Measurements from ENCODE around the gene NANOS2.

DNA sequence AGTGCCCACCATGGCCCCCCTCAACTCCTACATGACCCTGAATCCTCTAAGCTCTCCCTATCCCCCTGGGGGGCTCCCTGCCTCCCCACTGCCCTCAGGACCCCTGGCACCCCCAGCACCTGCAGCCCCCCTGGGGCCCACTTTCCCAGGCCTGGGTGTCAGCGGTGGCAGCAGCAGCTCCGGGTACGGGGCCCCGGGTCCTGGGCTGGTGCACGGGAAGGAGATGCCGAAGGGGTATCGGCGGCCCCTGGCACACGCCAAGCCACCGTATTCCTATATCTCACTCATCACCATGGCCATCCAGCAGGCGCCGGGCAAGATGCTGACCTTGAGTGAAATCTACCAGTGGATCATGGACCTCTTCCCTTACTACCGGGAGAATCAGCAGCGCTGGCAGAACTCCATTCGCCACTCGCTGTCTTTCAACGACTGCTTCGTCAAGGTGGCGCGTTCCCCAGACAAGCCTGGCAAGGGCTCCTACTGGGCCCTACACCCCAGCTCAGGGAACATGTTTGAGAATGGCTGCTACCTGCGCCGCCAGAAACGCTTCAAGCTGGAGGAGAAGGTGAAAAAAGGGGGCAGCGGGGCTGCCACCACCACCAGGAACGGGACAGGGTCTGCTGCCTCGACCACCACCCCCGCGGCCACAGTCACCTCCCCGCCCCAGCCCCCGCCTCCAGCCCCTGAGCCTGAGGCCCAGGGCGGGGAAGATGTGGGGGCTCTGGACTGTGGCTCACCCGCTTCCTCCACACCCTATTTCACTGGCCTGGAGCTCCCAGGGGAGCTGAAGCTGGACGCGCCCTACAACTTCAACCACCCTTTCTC lies 42.3 kb downstream of the NANOS2 start:
- TF ChIP-seq, protein P1, sequence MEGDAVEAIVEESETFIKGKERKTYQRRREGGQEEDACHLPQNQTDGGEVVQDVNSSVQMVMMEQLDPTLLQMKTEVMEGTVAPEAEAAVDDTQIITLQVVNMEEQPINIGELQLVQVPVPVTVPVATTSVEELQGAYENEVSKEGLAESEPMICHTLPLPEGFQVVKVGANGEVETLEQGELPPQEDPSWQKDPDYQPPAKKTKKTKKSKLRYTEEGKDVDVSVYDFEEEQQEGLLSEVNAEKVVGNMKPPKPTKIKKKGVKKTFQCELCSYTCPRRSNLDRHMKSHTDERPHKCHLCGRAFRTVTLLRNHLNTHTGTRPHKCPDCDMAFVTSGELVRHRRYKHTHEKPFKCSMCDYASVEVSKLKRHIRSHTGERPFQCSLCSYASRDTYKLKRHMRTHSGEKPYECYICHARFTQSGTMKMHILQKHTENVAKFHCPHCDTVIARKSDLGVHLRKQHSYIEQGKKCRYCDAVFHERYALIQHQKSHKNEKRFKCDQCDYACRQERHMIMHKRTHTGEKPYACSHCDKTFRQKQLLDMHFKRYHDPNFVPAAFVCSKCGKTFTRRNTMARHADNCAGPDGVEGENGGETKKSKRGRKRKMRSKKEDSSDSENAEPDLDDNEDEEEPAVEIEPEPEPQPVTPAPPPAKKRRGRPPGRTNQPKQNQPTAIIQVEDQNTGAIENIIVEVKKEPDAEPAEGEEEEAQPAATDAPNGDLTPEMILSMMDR (IDR thresholded peaks at IDR 0.05; ENCODE audit: low read length), result no peak
- TF ChIP-seq EZH2 (IDR thresholded peaks at IDR 0.05; ENCODE audit: borderline replicate concordance, low read length), result no peak

Measured in OCI-LY1 (cell line).